ENCODE results near the gene AGRN.

The AGRN gene

GRCh38 chr1:1083416-1084371 lies 63.8 kb downstream of the AGRN start:
- Histone ChIP-seq H3K27me3 (ENCODE audit: control insufficient read depth in 2 of 2, insufficient read depth in 2 of 2, low read length in 2 of 2) (peaks cover 0 to 2% of the 10 kb centered on the region in 2 donors), H3K36me3 (ENCODE audit: control insufficient read depth in 2 of 2, insufficient read depth in 2 of 2, low read length in 2 of 2) (no peaks in the 10 kb centered on the region), H3K27ac (ENCODE audit: low read depth in 2 of 2, low read length in 2 of 2) (no peak overlapping the region), H3K4me1 (ENCODE audit: control insufficient read depth in 2 of 2, insufficient read depth in 2 of 2, low read length in 2 of 2) (peaks cover 10 to 11% of the 10 kb centered on the region in 2 donors), H3K9ac (ENCODE audit: low read depth in 1 of 2, low read length in 2 of 2) (no peak overlapping the region), H3K9me3 (ENCODE audit: control insufficient read depth in 2 of 2, low read length in 2 of 2) (no peaks in the 10 kb centered on the region), H3K4me3 (ENCODE audit: low read length in 2 of 2) (no peak overlapping the region)

- Histone ChIP-seq H3K27ac (ENCODE audit: low read depth in 2 of 2, low read length in 2 of 2) (no peak overlapping the region), H3K27me3 (ENCODE audit: control insufficient read depth in 2 of 2, insufficient read depth in 2 of 2, low read length in 2 of 2) (no peaks in the 10 kb centered on the region), H3K36me3 (ENCODE audit: control insufficient read depth in 2 of 2, insufficient read depth in 2 of 2, low read length in 2 of 2) (no peaks in the 10 kb centered on the region), H3K9me3 (ENCODE audit: control insufficient read depth in 2 of 2, low read length in 2 of 2) (no peaks in the 10 kb centered on the region), H3K4me3 (ENCODE audit: low read length in 2 of 2) (no peak overlapping the region), H3K9ac (ENCODE audit: low read depth in 1 of 2, low read length in 2 of 2) (no peak overlapping the region), H3K4me1 (ENCODE audit: control insufficient read depth in 2 of 2, insufficient read depth in 2 of 2, low read length in 2 of 2) (peaks cover 7 to 8% of the 10 kb centered on the region in 2 donors)
These were observed 64.7 kb downstream of the AGRN start for GRCh38 chr1:1084372-1085170.

- H3K27ac ChIP-seq (ENCODE audit: low read depth in 2 of 2, low read length in 2 of 2): no peak overlapping the region
- H3K36me3 ChIP-seq (ENCODE audit: control insufficient read depth in 2 of 2, insufficient read depth in 2 of 2, low read length in 2 of 2): no peaks in the 10 kb centered on the region
- no peak overlapping the region for H3K4me3 ChIP-seq (ENCODE audit: low read length in 2 of 2)
- H3K4me1 ChIP-seq (ENCODE audit: control insufficient read depth in 2 of 2, insufficient read depth in 2 of 2, low read length in 2 of 2): peaks cover 1% of the 10 kb centered on the region in 2 donors
- H3K27me3 ChIP-seq (ENCODE audit: control insufficient read depth in 2 of 2, insufficient read depth in 2 of 2, low read length in 2 of 2): no peaks in the 10 kb centered on the region
- no peak overlapping the region for H3K9ac ChIP-seq (ENCODE audit: low read depth in 1 of 2, low read length in 2 of 2)
- no peaks in the 10 kb centered on the region for H3K9me3 ChIP-seq (ENCODE audit: control insufficient read depth in 2 of 2, low read length in 2 of 2)
These were observed 65.4 kb downstream of the AGRN start for GRCh38 chr1:1085171-1085841.

- Histone ChIP-seq H3K36me3 (ENCODE audit: control insufficient read depth in 2 of 2, insufficient read depth in 2 of 2, low read length in 2 of 2) (no peaks in the 10 kb centered on the region), H3K4me1 (ENCODE audit: control insufficient read depth in 2 of 2, insufficient read depth in 2 of 2, low read length in 2 of 2) (no peaks in the 10 kb centered on the region), H3K27ac (ENCODE audit: low read depth in 2 of 2, low read length in 2 of 2) (no peak overlapping the region)
These were observed 66.3 kb downstream of the AGRN start for GRCh38 chr1:1085911-1086841.

GRCh38 chr1:1086911-1087341 lies 67.0 kb downstream of the AGRN start:
- no peak overlapping the region for H3K9ac ChIP-seq (ENCODE audit: low read depth in 1 of 2, low read length in 2 of 2)
- H3K27me3 ChIP-seq (ENCODE audit: control insufficient read depth in 2 of 2, insufficient read depth in 2 of 2, low read length in 2 of 2): no peaks in the 10 kb centered on the region
- no peaks in the 10 kb centered on the region for H3K9me3 ChIP-seq (ENCODE audit: control insufficient read depth in 2 of 2, low read length in 2 of 2)
- H3K4me3 ChIP-seq (ENCODE audit: low read length in 2 of 2): no peak overlapping the region
- H3K4me1 ChIP-seq (ENCODE audit: control insufficient read depth in 2 of 2, insufficient read depth in 2 of 2, low read length in 2 of 2): no peaks in the 10 kb centered on the region
- H3K27ac ChIP-seq (ENCODE audit: low read depth in 2 of 2, low read length in 2 of 2): no peak overlapping the region
- no peaks in the 10 kb centered on the region for H3K36me3 ChIP-seq (ENCODE audit: control insufficient read depth in 2 of 2, insufficient read depth in 2 of 2, low read length in 2 of 2)

More at GRCh38 chr1:1085911-1086841, 66.3 kb downstream of the AGRN start:
- H3K27me3 ChIP-seq (ENCODE audit: control insufficient read depth in 2 of 2, insufficient read depth in 2 of 2, low read length in 2 of 2): no peaks in the 10 kb centered on the region
- no peak overlapping the region for H3K4me3 ChIP-seq (ENCODE audit: low read length in 2 of 2)
- no peak overlapping the region for H3K9ac ChIP-seq (ENCODE audit: low read depth in 1 of 2, low read length in 2 of 2)
- no peaks in the 10 kb centered on the region for H3K9me3 ChIP-seq (ENCODE audit: control insufficient read depth in 2 of 2, low read length in 2 of 2)

GRCh38 chr1:1087351-1088028 lies 67.6 kb downstream of the AGRN start:
- Histone ChIP-seq H3K27me3 (ENCODE audit: control insufficient read depth in 2 of 2, insufficient read depth in 2 of 2, low read length in 2 of 2) (no peaks in the 10 kb centered on the region), H3K9me3 (ENCODE audit: control insufficient read depth in 2 of 2, low read length in 2 of 2) (no peaks in the 10 kb centered on the region), H3K9ac (ENCODE audit: low read depth in 1 of 2, low read length in 2 of 2) (no peak overlapping the region), H3K27ac (ENCODE audit: low read depth in 2 of 2, low read length in 2 of 2) (no peak overlapping the region), H3K4me3 (ENCODE audit: low read length in 2 of 2) (no peak overlapping the region), H3K4me1 (ENCODE audit: control insufficient read depth in 2 of 2, insufficient read depth in 2 of 2, low read length in 2 of 2) (no peaks in the 10 kb centered on the region), H3K36me3 (ENCODE audit: control insufficient read depth in 2 of 2, insufficient read depth in 2 of 2, low read length in 2 of 2) (no peaks in the 10 kb centered on the region)

GRCh38 chr1:1088029-1088800 lies 68.3 kb downstream of the AGRN start:
- no peak overlapping the region for H3K4me3 ChIP-seq (ENCODE audit: low read length in 2 of 2)
- no peaks in the 10 kb centered on the region for H3K36me3 ChIP-seq (ENCODE audit: control insufficient read depth in 2 of 2, insufficient read depth in 2 of 2, low read length in 2 of 2)
- H3K9ac ChIP-seq (ENCODE audit: low read depth in 1 of 2, low read length in 2 of 2): no peak overlapping the region
- H3K27ac ChIP-seq (ENCODE audit: low read depth in 2 of 2, low read length in 2 of 2): no peak overlapping the region
- no peaks in the 10 kb centered on the region for H3K9me3 ChIP-seq (ENCODE audit: control insufficient read depth in 2 of 2, low read length in 2 of 2)
- H3K27me3 ChIP-seq (ENCODE audit: control insufficient read depth in 2 of 2, insufficient read depth in 2 of 2, low read length in 2 of 2): no peaks in the 10 kb centered on the region
- no peaks in the 10 kb centered on the region for H3K4me1 ChIP-seq (ENCODE audit: control insufficient read depth in 2 of 2, insufficient read depth in 2 of 2, low read length in 2 of 2)

- Histone ChIP-seq H3K9ac (ENCODE audit: low read depth in 1 of 2, low read length in 2 of 2) (no peak overlapping the region), H3K4me1 (ENCODE audit: control insufficient read depth in 2 of 2, insufficient read depth in 2 of 2, low read length in 2 of 2) (no peaks in the 10 kb centered on the region), H3K27me3 (ENCODE audit: control insufficient read depth in 2 of 2, insufficient read depth in 2 of 2, low read length in 2 of 2) (no peaks in the 10 kb centered on the region), H3K9me3 (ENCODE audit: control insufficient read depth in 2 of 2, low read length in 2 of 2) (no peaks in the 10 kb centered on the region), H3K36me3 (ENCODE audit: control insufficient read depth in 2 of 2, insufficient read depth in 2 of 2, low read length in 2 of 2) (no peaks in the 10 kb centered on the region), H3K27ac (ENCODE audit: low read depth in 2 of 2, low read length in 2 of 2) (no peak overlapping the region), H3K4me3 (ENCODE audit: low read length in 2 of 2) (no peak overlapping the region)
These were observed 69.1 kb downstream of the AGRN start for GRCh38 chr1:1088801-1089680.

Measured in mucosa of rectum (tissue), 2 donors.